Islet precursor cell (in vitro differentiated cells): ENCODE data around the gene ACOX2.

ENCODE experiments used
- DNase-seq: peaks from one replicate; pipeline ENCODE4 v3.0.0-alpha.2; 2018

The ACOX2 gene

GRCh38 chr3:58471025-58471887 is 65.7 kb downstream of the ACOX2 start:
- DNase-seq = no peak

DNA sequence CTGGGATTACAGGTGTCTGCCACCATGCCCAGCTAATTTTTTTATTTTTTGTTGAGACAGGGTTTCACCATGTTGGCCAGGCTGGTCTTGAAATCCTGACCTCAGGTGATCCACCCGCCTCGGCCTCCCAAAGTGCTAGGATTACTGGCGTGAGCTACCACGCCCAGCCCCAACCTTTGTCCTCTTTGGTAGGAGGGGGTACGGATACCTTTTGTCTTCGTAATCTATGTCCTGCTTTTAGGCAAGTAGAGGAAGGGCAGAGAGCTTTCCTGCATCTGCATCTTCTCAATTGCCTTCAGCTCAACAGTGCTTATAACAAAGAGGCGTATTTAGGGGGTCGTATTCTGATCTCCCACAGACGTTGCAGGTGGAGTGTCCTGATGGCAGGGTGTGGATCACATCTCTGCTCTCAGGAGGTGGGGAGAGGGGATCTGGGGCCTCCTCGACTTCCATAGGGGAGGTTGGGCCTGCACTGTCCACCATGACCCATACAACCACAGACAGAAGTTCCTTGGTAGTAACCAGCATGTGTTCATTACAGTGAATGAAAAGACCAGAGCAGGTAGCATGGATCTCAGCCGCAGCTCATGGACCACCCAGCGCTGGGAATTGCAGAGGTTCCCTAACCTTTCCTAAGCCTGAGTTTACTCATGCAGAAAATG is 66.5 kb downstream of the ACOX2 start:
- DNase-seq = no peak

DNA sequence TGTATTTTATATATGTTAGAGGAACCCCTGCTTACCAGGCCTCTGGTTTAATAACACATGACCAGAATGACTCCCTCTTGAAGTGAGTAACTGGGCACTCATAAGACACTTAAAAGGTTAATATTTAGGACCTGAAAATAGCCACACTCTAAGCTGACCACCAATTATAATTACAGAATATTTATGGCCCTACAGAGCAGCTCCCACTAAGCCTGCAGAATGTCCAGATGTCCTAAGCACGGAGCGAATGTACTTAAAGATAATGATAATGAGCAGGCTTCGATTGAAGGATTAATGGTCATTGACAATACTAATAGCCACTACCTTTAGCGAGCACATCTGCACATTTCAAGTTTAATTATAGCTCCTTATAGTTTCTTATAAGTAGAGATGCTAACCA is 67.9 kb downstream of the ACOX2 start:
- no peak for DNase-seq

GRCh38 chr3:58466899-58467563 is 70.0 kb downstream of the ACOX2 start:
- DNase-seq = no peak

DNA sequence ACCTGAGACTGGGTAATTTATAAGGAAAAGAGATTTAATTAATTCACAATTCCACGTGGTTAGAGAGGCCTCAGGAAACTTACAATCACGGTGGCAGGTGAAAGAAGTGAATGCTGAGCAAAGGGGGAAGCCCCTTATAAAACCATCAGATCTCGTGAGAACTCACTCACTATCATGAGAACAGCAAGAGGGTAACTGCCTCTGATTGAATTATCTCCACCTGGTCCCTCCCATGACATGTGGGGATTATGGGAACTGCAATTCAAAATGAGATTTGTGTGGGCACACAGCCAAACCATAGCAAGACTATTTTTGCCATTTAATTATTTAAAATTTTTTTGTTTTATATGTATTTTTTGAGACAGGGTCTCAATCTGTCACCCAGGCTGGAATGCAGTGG is 72.1 kb downstream of the ACOX2 start:
- no peak for DNase-seq

DNA sequence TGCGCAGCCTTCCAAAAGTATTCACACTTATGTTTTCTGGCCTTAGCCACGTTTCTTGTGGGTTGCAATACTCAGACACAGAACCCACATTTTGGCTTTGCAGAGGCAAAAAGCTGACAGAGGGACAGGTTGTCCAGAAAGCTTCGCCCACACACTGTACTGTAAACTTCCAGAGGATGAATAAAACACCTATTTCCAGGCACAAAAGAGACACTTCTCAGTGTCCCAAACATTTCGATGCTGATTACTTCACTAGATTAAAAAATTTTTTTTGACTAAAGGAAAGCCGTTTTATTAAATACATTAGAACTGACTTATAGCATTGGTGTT is 73.1 kb downstream of the ACOX2 start:
- DNase-seq = no peak

GRCh38 chr3:58463181-58463941 is 73.6 kb downstream of the ACOX2 start:
- peak; percentile 90 for DNase-seq

DNA sequence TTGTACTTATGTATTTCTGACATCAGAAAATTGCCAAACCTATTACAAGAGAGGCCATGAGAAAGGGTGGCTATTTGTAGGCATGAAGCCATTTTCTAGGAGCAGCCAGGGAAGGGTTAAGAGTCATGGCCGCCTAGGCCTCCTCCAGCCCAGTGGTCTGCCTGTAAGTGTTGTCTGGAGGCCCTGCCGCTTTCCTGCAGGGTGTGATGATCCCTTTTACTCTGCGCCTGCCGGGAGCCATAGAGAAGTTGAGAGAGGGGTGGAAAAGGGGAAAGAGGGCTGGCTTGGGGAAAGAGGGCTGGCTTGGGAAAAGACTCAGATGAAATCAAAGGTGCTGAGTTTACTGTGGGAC is 74.2 kb downstream of the ACOX2 start:
- DNase-seq = no peak

GRCh38 chr3:58459160-58459559 is 77.8 kb downstream of the ACOX2 start:
- DNase-seq = no peak
